Subcutaneous adipose tissue (tissue), 4 donors: Measurements from ENCODE around the gene DLG4. TPM values are rescaled to one million over a fixed set of nuclear protein-coding genes. Genes with fewer than 3 reads are reported as not detected.

Experiments
- CTCF ChIP-seq: fragments of 450-650 bp; IDR thresholded peaks from one replicate; pipeline ENCODE4 v1.5.1; 2016; ENCODE audit warnings: low read depth, mild to moderate bottlenecking, control low read depth, antibody characterized with exemption, moderate library complexity
- total RNA-seq, 4 donors: library from RNA; depleted of rRNA; stranded (reverse); fragments of >200 nt; gene quantifications; one replicate each; pipeline ENCODE4 v1.1.0, GENCODE V29; 2016

DLG4 gene
- total RNA-seq, 4 donors from 2014 or later = 3.3 to 17.0 (median 6.9) TPM

GRCh38 chr17:7252176-7253043 is 32.8 kb upstream of the DLG4 start, which contains the start of gene ELP5:
ELP5 (plus strand) TSS chr17:7252215; CDS start chr17:7252551, 336 bp downstream.
- no peak for TF ChIP-seq CTCF

GRCh38 chr17:7251661-7252175 is 32.1 kb upstream of the DLG4 start, which contains the start of gene CTDNEP1:
CTDNEP1 (minus strand) TSS chr17:7251734; CDS start chr17:7251296, 438 bp downstream.
- TF ChIP-seq CTCF = no peak

GRCh38 chr17:7250695-7251627 is 31.3 kb upstream of the DLG4 start:
- no peak for TF ChIP-seq CTCF

- TF ChIP-seq CTCF = no peak
Measured at GRCh38 chr17:7249830-7250229, 30.2 kb upstream of the DLG4 start.

GRCh38 chr17:7249214-7249613 is 29.6 kb upstream of the DLG4 start:
- TF ChIP-seq CTCF = no peak

GRCh38 chr17:7248796-7249195 is 29.2 kb upstream of the DLG4 start:
- TF ChIP-seq CTCF = no peak
